SKM-1 treated with dmso at 0.1 percent for 144 hours (cell line): ENCODE data around the gene PIP4P1.
"Not testable (repeated sequence)": the region's sequence is repeated elsewhere in the genome, so short reads cannot be mapped to it uniquely, and the experiment has no call there.

Experiments used
- DNase-seq: peaks from one replicate; lab custom pipeline; 2025; ENCODE audit not compliant: unreplicated experiment; lab: John Stamatoyannopoulos, UW

Gene PIP4P1

DNA sequence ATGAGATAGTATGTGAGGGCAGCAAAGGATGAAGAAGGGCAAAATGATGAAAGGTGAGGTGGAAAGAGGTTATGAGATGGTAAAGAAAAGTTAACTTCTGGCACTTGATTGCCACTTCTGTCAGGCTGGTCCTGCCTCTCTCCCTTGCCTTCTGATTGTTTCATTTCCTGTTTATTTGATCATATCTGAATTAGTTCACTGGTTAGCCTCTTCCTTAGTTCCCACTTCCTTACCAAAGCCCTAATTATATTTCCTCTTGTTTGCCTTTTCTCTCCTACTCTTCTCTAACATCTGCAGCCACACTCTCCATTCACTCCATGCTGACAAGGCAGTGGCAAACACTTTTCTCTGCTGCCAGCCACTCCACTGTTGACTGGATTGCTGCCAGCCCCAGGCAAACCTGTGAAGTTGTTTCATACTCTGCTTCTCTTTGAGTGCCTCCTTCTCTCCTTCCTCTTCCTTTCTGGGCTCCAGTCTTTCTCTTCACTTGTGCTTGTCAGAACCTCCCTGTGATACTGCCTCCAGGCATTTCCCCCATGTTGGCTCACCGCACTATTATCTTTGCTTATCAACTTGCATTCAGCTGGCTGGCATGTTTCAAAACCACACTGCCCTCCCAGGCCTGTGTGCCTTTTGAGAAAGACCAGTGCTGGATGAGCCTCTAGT, 16.1 kb upstream of the PIP4P1 start:
- no peak for DNase-seq

DNA sequence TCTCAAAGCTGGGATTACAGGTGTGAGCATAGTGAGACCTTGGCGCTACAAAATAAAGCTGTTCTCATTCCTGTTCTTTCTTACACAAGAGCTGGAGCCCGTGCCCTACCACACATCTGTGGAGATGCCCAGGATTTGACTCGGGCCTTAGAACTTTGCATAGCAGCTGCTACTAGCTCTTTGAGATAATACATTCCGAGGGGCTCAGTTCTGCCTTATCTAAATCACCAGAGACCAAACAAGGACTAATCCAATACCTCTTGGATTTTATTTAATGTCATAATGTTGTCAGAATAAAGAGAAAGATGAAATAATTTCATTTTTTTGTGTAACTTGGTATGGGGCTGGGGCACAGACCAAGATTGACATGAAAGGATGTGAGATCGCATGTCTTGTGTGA, 15.5 kb upstream of the PIP4P1 start:
- DNase-seq, result no peak

DNA sequence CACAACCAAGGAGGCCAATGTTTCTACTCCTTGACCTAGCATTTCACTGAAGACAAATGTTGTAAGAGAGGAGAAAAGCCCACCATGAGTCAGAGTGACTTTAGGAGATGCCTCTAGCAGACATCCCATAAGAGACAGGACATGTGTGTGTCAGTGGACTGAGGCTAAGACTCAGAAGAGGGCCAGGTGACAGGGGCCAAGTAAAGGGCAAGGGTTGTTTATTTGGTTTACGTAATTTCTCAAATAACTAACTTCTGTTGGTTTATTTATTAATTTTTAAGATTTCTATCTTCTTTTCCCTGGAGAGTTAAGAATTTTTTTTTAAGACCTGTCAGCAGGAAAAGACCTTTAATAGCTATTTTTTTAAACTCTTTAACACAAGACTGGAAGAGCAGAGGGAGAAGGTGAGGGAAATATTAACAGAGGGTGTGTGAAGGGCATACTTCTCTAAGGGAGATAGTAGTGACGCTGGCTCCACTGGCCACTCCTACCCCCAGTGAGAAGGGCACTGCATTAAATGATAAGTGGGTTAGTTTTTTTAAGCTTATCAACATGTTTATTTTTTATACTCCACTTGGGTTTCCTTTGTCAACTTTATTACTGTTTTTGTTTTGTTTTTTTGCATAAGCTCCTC, 11.4 kb upstream of the PIP4P1 start:
- no peak for DNase-seq

DNA sequence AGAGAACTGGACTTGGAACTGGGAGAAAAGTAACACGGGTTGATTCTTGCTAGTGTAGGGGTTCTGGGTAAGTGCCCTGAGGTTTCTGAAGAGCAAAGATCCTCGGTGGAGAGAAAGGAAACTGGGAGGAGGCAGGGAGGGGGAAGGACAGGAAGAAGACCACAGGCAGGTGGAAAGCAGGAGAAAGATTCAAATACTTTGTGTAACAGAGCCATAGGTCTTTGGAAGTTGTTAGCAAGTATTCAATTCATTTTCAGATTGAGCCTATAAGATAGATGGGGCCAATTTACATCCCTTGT, 9.3 kb upstream of the PIP4P1 start:
- DNase-seq, result no peak

DNA sequence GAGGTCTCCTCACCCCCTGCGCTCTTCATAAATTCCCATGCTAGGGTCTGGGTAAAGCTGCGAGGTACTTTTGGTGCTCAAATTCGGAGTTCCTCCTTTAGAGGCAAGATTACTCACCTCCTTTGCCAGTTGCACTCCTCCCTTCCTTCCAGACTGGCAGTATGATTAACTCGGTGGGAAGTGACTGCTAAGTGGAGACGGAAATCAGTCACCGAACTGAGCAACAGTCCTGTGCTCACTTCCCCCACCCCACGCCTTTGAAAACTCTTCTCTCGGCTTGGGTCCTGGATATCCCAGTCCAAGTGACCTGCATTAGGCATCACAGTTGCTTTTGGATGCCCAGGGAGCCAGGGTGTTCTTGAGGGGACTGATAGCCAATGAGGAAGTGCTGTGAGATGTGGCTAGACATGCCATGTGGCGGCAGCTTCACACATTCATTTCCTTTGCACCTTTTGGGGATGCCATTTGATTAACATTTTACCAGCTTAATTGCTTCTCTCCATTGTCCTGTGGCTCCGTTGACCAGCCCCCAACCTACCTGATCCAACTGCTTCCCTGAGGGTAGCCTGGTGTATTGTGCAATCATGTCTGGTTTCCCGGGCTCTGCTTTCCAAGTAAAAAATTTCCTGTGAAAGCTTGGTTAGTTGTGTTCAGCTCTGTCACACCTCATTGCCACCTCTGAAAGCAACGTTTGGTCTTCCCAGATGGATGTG, 8.8 kb upstream of the PIP4P1 start:
- DNase-seq, result peak; percentile 56

DNA sequence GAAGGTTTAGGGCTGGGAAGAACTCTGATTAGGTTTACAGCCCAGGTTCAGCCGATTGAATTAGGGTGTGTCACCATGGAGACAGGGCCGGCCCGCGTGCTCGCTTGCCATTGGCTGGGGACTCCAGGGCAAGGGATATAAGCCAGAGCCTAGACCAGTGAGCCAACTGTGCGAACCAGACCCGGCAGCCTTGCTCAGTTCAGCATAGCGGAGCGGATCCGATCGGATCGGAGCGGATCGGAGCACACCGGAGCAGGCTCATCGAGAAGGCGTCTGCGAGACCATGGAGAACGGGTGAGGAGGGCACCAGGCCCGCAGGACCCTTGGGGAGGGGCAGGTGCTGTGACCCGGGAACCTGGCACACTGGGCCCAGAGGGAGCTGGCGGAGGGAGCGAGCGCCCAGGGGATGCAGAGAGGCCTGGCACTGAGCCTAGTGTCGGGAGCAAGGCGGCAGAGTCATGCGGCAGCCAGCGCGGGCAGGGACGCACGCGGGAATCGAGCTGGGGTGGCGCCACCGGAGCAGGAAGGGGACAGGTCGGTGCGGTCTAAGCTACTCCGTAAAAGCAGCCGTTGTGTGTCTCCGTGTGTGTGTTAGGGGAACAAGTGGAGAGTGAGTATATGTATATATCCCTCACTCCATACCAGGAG, 8.1 kb upstream of the PIP4P1 start, which contains the start of gene PNP:
PNP (plus strand) TSS at position 165 of the 648 bp plus-strand sequence; CDS start at position 284, 119 bp downstream.
- DNase-seq, result peak; percentile 71

DNA sequence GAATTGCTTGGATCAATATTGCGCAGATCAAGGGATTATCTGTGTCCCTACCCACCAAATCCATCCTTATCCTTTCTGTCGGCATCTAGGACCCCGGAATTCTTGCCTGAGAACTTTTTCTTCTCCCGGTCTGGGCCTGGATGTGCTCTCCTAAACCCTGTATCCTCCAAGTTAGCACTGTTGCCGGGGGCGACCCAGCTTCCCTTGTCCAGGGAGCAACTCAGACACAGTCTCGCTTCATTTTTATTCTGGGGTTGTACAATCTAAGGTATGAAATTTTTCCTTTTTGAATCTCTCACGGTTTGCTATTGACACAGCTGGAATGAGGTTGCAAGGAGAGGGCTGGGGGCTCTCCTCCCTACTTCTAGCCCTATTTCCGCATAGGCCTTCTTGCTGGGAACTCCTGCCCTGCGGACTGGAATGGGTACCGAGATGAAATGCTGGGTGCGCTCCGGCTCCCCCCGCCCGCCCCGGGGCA, 7.6 kb upstream of the PIP4P1 start:
- no peak for DNase-seq

DNA sequence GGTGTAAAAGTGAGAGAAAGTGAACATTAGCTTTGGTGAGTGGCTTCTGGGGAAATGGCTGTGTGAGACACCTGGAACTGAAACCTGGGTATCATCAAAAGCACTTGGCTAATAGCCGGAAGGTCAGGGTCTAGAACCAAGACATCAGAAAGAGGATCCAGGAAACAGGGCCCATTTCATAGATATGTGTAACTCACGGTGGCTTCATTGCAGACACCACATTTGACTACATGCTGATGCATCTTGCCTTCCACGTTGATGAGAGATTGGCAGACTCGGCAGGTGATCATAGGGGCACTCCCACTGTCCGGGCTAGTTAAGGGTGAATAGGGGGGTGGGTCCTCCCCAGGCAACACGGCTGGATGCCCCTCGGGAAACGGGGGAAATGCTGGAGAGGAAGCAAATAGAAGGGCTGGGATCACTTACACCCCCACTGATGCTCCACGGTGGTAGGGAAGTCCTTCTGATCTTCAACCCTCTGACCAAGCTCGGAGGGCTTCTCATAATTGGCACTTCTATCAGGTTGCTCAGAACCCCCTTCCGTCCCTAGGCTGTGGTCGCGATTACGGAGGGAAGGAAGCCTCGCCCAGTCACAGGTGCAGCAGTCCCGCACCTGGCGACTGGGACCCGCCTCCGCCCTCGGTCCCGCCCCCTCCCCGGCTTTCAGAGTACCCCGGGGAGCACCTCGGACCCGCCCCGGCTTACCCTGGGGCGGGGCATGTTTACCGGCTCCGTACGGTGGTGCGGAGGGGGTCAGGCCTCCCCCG, 593 bp downstream of the PIP4P1 start:
- no peak for DNase-seq

DNA sequence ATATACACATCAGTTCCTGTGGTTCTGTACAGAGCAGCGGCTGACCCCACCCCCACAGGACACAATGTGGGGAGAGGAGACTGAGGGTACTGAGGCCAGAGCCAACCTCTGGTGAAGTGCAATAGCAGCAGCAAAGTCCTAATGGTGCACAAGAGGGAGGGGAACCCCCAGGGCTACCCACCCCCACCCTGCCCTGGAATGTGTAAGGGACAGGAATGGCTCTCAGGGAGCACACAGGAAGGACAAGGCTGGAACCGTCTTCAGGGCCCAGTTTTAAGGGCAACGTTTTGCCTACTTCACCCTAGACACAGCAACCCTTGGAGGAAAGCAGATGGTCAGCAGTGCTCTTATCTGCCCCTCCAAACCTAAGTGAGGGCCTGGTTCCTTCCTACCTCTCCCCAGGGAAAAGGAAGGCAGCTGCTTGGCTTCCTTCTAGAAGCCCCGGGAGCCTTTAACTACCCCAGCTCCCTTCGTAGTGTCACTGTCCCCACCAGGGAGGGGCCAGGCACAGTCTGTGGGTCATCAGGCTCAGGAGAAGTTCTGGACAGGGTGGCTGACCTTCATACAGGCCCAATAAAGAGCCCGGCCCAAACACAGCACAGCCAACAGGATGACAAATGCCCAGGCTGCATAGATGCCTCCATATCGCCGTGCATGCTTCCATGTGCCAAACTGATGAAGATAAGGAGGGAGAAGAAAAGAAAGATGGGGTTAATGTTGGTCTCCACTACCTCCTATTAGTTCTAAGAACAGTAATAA, 3.0 kb downstream of the PIP4P1 start:
- no peak for DNase-seq

DNA sequence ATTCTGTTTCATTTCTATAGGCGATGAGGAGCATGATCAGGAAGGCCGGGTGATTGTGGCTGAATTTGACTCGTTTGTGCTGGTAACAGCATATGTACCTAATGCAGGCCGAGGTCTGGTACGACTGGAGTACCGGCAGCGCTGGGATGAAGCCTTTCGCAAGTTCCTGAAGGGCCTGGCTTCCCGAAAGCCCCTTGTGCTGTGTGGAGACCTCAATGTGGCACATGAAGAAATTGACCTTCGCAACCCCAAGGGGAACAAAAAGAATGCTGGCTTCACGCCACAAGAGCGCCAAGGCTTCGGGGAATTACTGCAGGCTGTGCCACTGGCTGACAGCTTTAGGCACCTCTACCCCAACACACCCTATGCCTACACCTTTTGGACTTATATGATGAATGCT, 4.3 kb downstream of the PIP4P1 start:
- DNase-seq, result no peak

DNA sequence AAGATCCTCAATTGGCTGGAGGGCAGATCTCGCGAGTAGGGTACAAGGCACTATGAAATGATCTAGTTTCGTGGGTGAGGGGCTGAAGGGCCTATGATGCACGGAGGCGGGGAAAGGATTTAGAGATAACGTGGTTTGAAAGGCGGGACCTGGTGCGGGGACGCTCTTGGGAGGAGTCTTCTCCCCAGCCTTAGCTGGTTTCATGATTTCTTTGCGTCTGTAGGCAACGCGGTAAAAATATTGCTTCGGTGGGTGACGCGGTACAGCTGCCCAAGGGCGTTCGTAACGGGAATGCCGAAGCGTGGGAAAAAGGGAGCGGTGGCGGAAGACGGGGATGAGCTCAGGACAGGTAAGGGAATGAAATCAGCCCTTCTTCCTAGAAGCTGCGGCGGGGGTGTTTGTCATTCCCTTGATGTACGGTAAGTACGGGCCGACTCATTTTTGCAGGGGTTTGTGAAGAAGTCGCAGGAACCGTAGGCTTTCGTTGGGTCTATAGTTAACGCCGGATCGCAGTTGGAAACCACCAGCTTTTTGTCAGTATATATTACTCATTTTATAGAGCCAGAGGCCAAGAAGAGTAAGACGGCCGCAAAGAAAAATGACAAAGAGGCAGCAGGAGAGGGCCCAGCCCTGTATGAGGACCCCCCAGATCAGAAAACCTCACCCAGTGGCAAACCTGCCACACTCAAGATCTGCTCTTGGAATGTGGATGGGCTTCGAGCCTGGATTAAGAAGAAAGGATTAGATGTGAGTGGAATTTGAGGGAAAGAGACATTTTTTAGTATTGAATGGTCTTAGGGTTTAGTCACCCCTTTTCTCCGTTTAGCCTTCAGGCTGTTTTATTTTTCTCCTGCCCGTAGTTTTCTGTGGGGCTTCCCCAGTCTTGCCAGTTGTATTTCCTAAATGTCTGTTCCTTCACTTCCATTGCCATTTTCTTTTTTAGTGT, 5.6 kb downstream of the PIP4P1 start:
- DNase-seq, result no peak

DNA sequence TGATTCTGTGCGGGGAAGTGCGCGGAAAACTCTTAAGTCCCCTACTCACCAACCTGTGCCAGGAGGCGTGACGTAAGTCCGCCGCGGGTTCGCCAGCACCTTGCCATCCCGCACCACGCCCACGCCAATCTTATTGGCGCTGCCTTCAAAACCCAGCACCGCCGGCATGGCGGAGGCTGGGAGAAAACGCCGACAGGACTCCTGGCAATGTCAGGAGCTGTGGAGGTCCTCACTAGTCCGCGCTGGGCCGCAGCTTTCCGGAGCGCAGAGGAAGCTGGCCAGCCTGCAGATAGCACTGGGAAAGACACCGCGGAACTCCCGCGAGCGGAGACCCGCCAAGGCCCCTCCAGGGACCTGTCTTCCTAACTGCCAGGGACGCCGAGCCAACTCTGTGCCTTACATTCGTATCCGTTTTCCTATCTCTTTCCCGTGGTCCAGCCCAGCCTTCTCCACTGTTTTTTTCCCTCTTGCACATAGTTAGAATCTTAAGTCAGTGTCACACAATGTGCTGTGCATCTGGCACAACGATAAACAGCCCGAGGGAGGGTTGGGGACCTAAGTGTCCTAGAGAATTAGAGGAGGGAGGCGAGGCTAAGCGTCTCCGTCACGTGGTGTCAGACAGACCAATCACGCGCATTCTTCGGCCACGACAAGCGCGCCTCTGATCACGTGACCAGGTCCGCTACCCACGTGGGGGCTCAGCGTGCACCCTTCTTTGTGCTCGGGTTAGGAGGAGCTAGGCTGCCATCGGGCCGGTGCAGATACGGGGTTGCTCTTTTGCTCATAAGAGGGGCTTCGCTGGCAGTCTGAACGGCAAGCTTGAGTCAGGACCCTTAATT, 6.5 kb downstream of the PIP4P1 start, which contains the start of the genes APEX1 and OSGEP:
APEX1 (plus strand) TSS at position 711 of the 839 bp plus-strand sequence. CDS start 420 bp downstream, outside the sequence.
OSGEP (minus strand) TSS at position 297 of the 839 bp plus-strand sequence; CDS start at position 168, 129 bp downstream.
- peak; percentile 86 for DNase-seq

DNA sequence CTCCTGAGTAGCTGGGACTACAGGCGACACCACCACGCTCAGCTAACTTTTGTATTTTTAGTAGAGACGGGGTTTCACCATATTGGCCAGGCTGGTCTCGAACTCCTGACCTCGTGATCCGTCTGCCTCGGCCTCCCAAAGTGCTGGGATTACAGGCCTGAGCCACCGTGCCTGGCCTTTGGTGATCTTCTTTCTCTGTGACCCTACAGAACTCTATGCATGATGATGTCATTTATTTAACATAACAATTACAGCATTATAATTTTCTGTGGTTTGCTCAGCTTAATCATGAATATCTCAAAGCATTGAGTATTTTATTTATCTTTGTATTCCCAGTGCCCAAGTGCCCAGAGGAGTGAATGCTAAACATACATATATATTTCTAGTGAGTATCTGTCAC, 8.4 kb downstream of the PIP4P1 start:
- not testable (repeated sequence) for DNase-seq

DNA sequence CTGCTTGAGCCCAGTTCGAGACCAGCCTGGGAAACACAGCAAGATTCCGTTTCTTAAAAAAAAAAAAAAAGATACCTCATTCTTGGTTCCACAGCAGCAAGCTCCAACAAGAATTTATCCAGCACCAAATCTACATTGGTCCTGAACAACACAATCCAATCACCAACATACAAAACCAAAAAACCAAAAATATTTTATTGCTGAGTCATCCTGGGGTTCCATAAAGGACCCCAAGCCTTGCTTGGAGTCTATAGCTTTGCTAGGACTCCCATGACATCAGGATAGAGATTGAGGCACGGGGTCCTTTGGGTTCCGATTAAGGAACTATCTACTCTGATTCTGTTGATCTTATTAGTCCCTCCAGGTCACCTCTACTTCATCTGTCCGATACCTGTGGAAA, 14.3 kb downstream of the PIP4P1 start:
- no peak for DNase-seq

DNA sequence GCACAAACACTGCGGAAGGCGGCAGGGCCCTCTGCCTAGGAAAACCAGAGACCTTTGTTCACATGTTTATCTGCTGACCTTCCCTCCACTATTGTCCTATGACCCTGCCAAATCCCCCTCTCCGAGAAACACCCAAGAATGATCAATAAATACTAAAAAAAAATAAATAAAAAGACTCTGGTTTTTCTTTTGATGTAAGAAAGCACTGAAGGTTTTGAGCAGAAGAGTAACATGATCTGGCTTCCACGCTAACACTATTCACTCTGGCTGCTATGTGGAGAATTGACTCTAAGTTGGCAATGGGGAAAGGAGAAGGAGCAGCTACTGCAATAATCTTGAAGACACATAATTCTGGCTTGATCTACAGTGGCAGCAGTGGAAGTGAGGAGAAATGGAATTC, 17.6 kb downstream of the PIP4P1 start:
- not testable (repeated sequence) for DNase-seq

DNA sequence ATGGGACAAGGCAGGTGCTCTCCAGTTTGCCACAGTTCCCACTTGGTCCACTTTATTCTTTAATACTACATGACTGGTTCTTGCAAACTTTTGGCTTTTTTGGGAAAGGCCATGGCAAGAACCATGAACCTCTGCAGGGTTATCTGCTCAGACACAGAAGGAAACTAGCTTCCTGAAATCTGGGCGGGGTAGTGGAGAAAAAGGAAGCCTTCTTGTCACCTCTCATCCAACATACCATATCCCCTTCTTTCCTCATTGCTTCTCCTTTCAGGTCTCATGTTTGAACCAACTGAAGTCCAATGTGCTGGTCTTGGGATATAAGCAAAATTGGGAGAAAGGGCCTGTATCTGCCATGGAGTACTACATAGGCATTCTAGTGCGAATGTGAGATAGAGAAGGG, 19.8 kb downstream of the PIP4P1 start:
- DNase-seq, result no peak

DNA sequence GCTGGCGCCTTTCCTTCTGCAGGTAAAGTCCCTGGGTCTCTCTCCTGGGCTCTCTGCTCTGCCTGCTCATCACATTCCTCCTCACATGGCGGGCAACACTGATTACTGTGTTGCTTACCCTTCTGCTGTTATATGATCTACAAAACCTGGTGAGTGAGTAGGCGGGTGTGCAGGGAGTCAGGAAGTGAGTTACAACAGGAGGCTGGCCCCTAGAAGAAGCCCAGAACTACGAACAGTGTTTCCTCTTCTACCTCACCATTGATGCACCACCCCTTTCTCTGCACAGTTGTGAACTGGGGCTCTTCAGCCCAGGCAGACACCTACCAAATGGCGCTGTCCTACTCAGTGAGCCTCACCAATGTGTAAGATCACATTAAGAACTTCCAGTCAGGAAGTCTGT, 20.4 kb downstream of the PIP4P1 start:
- DNase-seq, result no peak

DNA sequence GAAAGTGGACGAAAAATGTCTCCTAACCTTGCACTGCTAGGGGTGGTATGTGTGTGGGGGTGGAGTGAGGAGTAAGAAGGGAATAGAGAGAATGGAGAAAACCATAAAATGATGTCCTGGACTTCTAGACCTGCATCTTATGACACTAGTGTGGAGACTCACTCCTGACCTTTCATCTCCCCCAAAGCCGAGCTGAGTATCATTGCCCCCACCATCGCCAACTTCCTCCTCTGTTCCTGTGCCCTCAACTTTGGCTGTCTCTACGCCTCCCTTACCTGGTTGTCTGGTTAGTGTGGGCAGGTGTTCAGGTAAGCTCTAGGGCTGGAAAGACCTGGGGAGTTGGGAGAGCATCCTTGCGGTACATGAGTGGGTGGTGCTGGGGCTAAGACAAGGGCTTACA, 20.8 kb downstream of the PIP4P1 start:
- no peak for DNase-seq
